ENCODE data around the gene THSD4.

The THSD4 gene

DNA sequence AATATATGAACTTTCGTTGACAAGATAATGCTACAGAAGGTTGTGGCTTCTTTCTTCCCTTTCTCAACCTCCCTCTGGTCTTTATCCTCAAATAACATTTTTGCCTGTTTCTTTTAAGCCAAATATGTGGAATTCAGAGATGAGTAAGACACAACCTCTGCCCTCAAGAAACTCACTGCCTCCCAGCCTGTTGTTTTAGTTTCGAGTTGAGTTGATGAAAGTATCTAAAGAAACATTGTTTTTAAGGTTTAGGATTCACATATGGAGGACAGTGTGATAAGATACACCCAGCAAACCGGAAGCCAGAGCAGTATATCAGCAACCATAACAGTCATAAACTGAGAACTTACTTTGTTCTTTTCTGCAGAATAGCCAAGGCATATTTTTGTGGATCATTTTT, 218.6 kb downstream of the THSD4 start:
- DNase-seq = no peak

DNA sequence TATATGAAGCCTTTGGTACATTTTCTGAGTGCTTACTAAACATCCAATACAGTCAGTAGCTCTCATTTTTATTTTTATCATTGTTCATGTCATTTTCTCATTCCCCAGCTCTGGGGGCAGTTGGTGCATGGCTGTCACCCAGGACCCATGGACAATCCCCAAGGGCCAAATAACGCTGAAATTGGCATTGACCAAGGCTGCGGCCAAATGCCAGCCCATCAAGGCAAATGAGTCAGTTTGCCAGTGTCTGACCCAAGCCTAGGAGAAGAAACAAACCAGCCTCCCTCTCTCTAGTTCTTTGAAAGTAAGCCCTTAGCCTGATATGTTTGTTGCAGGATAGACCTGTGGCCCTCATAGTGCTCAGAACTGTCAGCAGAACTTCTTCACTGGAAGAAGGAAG, 219.2 kb downstream of the THSD4 start:
- DNase-seq = no peak

DNA sequence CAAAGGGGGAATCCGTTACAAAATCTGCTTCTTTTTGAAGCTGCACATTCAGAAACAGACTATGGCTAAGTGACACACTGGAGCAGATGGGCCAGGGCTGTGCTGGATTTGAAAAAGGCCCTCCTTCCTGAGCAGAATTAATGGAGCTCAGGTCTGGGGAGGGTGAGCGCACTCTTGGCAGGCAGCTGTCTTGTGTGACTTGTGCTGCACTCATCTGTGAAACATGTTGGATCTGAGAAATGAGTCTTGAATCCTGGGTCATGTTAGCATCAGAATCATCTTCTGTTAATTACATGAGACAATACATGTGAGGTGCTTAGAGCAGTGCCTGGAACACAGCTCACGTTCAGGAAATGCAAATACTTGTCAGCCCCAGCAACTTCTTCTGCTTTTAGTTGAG, 219.6 kb downstream of the THSD4 start:
- no peak for DNase-seq

GRCh38 chr15:71335591-71335990, 220.3 kb downstream of the THSD4 start:
- no peak for DNase-seq

- no peak for DNase-seq
Measured at GRCh38 chr15:71336671-71337070, 221.4 kb downstream of the THSD4 start.

DNA sequence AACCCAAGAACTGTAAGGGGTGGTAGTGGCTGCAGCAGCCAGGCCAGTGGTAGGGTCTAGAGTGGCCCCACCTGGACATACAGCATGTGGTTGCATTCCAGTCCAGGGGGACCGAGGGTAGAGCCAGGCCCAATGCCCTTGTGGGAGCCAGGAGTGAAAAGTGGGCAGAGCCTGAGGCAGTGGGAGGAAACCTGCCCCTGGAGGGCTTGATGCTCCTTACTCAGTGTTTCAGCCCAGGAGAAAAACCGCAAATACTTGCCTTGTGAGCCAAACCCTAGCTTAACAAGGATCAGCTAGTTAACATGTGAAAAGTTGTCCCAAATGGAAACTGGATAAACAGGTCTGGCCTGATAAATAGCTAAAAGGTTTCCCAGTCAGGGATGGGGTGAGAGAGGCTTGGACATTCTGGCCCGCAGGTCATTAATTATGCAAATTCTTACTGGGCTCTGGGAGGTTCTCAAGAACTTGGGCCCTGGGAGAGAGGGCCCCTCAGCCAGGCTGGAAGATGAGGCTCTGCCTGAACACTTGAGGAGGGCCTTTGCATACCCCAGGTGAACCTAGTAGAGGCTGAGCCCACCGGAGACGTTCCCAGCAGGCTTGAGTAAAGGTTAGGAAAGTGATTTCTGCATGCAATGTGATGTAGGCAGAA, 222.1 kb downstream of the THSD4 start:
- DNase-seq = no peak

- DNase-seq = no peak
Measured at GRCh38 chr15:71338265-71338664, 223.0 kb downstream of the THSD4 start.

DNA sequence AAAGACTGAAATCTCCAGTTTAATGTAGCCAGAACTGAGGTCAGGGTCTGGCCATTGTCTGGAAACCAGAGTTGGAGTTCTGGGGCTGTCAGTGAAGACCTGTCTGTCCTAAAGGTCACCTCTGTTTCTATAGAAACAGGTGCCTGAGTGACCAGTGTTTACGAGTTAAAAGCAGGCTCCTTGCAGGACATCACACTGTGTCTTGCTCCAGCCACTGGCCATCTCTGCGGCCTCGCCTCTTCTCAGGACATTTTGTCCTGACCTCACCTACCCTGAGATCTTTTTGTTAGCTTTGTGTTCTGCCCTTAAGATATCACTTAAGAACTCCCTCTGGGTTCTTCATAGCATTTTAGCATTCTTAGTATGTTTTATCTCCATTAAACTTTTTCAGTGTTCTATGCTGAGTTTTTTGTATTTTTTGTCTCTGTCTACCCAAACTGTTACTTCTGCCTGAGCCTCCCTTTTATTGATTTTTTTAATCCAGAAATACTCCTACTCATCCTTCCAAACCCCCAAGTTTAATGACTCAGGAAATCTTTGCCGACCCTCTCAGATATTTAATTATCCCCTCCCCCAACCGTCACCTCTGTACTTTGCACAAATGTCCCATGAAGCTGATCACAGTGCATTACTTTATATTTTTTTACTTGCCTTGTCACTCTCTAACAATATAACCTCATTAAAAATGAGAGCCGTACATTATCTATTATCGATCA, 223.7 kb downstream of the THSD4 start:
- no peak for DNase-seq

- DNase-seq = no peak
Measured at GRCh38 chr15:71341811-71342550, 226.7 kb downstream of the THSD4 start.

DNA sequence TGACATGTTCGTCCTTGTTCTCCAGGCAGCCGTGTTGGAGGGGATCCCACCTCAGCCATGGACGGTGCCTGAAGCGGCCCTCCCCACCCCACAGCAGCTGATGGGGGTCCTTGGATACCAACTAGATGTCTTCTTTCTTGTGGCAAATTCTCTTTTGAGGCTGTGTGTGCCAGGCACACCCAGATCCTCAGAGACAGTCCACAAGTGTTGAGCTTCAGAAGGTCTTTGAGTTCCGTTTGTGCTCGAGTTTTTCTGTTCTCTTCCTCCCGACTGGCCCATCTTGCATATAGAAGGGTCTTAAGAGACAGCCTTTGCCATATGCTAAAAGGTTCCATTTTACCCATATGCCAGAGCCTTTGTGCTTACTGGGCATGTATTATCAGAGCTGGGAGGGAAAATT, 227.4 kb downstream of the THSD4 start:
- DNase-seq = no peak

GRCh38 chr15:71344316-71344715, 229.0 kb downstream of the THSD4 start:
- no peak for DNase-seq

GRCh38 chr15:71345186-71345585, 229.9 kb downstream of the THSD4 start:
- no peak for DNase-seq

DNA sequence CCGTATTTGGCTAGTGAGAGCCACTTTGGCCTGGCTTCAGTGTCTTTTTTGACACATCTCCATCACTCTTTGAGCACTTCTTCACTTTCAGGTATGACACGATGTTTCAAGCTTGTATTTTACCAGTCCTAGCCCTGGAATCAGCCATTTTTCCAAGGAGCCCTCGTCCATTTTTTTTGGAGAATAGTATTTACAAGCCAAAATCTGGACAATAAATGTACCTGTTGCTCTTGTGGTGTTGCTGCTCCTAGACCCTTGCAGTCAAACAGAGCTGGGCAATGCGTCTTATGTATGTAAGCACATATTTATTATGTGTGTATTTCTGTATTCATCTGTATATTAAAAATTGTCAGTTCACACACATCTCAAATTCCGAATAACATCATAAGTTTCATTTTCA, 231.2 kb downstream of the THSD4 start:
- no peak for DNase-seq

- no peak for DNase-seq
Measured at GRCh38 chr15:71348597-71348996, 233.3 kb downstream of the THSD4 start.

DNA sequence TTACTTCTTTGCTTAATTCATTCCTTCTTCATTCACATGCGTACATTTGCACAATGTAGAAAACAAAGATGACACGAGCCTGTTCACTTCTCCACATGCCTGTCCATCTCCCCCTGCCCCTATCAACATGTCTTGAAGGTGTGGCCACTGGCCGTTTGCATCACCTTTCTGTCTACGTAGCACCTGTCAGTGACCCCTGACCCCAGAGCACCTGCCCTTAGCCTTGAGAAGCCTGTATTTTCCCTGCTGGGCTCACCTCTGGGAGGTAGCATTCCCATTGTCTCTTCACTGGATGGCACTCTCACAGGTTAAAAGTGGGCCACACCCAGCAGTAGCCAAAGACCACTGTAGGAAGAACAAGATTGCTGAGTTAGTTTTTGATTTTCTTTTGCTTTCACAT, 234.1 kb downstream of the THSD4 start:
- no peak for DNase-seq

DNA sequence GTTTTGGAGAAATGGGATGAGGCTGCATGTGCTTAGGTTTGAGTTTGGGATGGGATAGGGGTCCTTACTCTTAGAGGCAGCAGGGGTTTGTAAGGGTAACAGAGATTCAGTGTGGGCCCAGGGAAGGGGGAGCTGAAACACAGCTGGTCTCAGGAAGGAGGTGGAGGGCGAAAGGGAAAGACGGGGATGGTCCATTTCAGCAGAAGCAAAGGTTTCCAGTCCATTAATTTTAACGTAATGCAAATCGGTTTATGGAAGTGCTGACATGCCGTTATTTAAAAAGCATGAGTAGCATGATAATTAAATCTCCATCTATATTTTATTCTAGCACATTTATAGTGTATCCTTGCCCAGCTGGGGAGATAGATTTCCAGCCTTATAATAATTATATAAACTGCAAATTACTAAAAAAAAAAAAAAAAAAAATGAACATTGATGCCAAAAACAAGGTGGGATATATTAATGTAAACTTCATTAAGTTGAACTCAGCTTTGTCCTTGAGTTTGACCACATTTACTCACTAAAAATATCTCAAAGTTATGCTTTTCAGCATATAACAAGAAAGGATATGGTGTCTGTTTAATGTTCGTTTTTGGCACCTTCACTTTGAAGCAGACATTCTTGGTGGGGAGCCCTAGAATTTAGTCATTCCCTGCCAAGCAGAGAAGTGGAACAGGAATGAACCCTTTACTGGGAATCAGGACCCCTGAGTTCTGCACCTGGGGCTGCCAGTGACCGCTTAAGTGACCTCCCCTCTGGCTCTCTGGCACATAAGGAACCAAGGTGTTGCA, 234.7 kb downstream of the THSD4 start:
- no peak for DNase-seq

- DNase-seq = no peak
Measured at GRCh38 chr15:71350622-71351378, 235.5 kb downstream of the THSD4 start.

- DNase-seq = no peak
Measured at GRCh38 chr15:71352125-71352524, 236.9 kb downstream of the THSD4 start.

- no peak for DNase-seq
Measured at GRCh38 chr15:71352765-71353164, 237.5 kb downstream of the THSD4 start.

- no peak for DNase-seq
Measured at GRCh38 chr15:71353171-71353570, 237.9 kb downstream of the THSD4 start.

GRCh38 chr15:71355268-71355667, 240.0 kb downstream of the THSD4 start:
- no peak for DNase-seq

GRCh38 chr15:71357321-71357732, 242.1 kb downstream of the THSD4 start:
- no peak for DNase-seq

DNA sequence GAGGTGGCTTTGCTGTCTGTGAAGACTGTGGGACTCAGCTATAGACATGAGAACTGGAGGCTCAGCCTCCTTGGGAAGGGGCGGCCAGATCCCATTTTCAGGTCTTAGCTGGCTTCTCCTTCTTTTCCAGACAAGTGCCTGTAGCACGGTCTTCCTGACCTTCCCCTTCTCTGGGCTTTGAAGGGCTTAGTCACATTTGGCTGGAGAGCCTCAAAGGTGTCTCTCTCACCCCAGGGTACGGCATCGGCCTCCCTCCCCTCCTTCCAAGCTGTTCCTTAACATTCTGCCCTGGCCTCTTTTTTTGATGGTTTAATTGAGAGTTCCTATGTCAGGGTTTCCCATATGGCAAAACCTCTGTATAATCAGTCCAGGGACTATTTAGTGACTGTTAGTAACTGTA, 242.7 kb downstream of the THSD4 start:
- no peak for DNase-seq
